EL (cell line): ENCODE measurements around the gene WDFY4.
"Not testable (repeated sequence)": the region's sequence is repeated elsewhere in the genome, so short reads cannot be mapped to it uniquely, and the experiment has no call there.

Source experiments
- DNase-seq: peaks from one replicate; pipeline ENCODE4 v3.0.0-alpha.2; 2016

WDFY4 gene

DNA sequence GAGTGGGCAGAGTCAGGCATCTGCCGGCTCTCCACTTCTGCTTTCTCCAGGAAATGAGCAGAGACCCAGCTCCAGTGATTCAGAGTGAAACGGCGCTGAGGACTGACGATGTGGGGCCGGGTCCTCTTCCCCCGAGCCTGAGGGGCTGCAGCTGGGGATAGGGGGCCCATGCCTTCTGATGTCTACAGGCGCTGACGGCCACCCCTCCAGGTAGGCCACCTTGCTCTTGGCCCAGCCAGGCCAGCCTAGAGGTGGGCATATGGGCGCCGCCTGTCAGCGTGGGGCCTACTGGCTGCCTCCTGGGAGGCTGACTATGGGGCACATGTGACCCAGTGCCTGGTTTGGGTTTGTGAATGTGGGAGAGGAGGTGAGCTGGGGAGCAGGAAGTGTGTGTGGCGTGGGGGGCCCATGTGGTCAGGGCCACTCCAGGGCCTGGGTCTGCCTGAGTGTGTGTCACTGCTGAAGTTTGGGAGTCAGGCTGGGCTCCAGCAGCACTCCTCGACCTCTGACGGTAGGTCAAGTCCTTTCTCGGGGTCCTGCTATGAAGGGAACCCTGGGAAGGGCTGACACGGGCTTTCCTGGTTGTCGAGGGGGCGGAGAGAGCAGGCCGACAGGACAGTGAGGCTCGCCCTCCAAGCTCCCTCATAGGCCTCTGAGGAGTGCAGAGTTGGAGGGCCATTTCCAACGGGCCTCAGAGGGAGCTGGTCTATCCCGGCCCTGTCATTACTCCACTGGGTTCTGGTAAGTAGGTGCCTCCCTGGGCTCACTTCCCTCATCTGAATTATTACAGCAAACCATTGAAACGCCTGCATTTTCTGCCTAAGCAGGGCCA, at the start of gene WDFY4:
TSS of gene WDFY4 (plus strand) at position 82 of the 832 bp plus-strand sequence. CDS start 24,860 bp downstream, outside the sequence.
- no peak for DNase-seq

DNA sequence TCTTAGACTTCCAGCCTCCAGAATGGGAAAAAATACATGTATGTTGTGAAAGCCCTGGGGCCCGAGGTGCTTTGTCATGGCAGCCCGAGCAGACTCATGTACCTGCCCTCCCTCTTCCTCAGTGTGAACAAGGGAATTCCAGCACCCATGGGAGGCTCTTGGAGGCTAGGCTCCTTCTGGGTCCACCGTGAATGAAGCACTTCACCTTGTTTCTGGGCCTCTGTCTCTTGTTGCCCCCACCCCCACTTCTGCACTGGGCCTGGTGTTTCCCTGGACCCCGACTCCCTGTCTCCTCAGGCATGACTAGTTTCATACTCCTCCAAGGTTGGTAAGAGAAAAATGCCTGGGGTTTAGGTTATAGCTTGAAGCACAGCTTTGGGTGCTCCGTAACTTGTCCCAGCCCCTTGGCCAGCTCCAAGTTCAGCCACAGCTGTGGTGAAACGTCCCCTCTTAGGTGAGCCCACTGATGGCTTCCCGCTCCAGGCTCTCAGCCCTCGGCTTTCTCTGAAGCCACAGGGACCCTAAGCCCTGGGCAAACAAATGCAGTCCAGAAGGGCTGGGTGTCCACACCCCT, 49.6 kb upstream of the WDFY4 start:
- DNase-seq = no peak

DNA sequence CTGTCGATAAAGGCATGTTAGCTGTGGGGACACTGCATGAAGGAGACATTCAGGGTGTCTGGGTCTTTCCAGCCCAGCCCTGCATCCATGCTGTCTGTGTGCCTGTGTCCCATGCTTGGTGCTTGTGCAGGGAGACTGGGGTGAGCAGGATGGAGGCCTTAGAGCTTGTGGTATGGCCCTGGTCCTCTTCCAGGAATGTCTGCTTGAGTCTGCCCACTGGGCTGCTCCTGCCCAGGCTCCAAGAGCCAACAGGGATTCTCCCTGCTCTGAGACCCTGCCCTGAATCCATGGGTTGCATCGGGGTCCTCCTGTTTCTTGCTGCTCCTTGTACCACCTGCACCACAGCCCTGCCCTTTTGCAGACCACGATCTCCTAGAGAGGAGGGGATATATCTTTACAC, 48.4 kb upstream of the WDFY4 start:
- DNase-seq = no peak

GRCh38 chr10:48636901-48637300, 47.8 kb upstream of the WDFY4 start:
- no peak for DNase-seq

DNA sequence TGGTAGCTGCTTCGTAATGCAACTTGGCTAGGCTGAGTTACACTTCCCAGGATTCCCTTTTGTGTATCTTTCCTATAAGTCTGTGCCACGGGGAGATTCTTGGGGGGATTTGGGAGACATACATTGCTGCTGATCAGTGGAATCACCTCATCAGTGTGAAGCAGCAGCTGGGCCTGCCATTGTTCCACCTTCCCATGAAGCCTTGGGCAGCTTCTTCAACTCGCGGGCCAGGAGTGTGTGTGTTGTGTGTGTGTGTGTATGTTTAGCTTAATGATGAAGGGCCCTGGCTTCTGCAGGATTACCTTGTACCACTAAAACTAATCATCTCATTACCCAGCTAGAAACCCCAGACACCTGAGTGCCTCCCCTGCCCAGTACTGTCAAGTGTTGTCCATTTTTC, 46.5 kb upstream of the WDFY4 start:
- no peak for DNase-seq

DNA sequence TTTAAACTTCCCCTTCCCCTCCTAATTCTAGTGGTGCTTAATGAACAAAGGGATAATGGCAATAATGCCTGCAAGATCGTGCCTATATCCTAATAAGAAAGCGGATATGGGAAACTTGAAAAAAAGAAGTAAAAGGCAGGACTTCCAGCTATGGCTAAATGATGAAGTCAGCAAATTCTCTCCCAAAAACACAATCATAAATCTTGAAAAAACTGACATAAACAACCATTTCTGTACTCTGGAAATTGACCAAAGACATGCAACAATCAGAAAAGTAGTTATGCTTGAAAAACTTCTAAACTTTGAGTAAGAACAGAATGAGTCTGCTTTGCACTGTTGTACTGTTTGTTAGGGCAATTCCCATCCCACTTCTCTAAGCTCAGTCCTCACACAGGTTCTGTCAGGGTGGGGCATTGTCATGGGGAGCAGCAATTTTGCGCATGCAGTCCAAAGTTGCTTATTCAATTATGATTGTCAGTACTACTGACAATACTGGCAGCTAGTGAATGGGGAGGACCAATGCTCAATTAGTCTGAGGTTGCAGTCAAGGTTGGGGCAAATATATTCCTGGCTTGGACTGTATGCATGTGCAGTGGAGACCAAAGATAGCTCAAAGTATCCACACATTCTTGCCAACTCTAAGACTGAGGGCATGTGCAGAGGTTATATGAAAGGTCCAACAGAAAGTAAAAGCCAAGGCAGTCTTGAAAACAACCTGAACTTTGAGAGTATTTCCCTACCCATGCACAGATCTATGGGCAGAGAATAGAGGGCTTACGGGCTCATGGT, 45.7 kb upstream of the WDFY4 start:
- DNase-seq = no peak

- no peak for DNase-seq
These were observed 45.0 kb upstream of the WDFY4 start for GRCh38 chr10:48639632-48640031.

- DNase-seq = no peak
These were observed 44.3 kb upstream of the WDFY4 start for GRCh38 chr10:48640326-48640725.

DNA sequence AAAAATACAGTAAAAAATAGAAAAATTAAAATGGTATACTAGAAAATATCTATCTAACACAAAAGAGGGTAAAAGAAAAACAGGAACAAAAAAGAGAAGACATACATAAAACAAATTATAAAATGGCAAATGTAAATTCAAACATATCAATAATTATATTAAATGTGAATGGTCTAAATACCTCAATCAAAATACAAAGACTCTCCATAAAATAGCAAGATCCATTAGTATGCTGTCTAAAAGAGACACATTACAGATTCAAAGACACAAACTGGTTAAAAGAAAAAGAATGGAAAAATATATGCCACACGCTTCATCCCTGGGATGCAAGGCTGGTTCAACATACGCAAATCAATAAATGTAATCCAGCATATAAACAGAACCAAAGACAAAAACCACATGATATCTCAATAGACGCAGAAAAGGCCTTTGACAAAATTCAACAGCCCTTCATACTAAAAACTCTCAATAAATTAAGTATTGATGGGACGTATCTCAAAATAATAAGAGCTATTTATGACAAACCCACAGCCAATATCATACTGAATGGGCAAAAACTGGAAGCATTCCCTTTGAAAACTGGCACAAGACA, 43.5 kb upstream of the WDFY4 start:
- not testable (repeated sequence) for DNase-seq

GRCh38 chr10:48645600-48645999, 39.1 kb upstream of the WDFY4 start:
- no peak for DNase-seq

DNA sequence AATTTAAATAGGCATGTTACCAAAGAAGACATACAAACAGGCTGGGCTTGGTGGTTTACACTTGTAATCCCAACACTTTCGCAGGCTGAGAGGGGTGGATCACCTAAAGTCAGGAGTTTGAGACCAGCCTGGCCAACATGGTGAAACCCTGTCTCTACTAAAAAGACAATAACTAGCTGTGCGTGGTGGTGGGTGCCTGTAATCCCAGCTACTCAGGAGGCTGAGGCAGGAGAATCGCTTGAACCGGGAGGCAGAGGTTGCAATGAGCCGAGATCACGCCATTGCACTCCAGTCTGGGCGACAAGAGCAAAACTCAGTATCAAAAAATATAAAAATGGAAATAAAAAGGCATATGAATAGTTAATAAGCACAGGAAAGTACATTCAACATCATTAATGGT, 37.6 kb upstream of the WDFY4 start:
- not testable (repeated sequence) for DNase-seq

- DNase-seq = no peak
These were observed 36.3 kb upstream of the WDFY4 start for GRCh38 chr10:48648172-48648942.

- DNase-seq = no peak
These were observed 35.2 kb upstream of the WDFY4 start for GRCh38 chr10:48649349-48649944.

DNA sequence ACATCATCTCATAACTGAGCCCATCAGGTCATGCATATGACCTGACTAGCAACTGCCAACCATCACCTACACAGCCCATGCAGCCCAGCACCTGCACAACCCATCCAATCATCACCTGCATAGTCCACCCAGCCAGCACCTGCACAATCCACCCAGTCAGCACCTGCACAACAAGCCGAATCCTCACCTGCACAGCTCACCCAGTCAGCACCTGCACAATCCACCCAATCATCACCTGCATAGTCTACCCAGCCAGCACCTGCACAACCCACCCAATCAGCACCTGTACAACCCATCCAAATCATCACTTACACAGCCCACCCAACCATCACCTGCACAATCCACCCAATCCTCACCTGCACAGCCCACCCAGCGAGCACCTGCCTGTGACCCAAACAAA, 33.4 kb upstream of the WDFY4 start:
- DNase-seq = no peak

DNA sequence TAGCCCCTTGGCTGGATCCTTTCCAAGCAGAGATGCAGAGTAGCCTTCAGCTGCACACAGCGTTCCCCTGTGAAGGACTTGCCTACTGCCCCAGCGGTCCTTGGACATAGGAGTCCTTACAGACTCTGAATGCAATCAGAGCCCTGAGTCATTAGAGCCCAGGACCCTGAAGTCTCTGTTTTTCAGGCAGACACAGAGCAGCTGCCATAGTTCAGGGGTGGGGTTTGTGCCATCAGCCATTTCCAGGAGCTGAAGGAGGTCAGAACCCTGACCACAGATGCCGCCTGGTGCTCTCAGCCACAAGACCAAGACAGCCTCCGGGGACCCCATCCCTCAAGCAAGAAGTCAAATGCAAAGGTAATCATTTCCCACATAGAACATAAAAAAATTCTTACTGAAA, 32.8 kb upstream of the WDFY4 start:
- DNase-seq = no peak

DNA sequence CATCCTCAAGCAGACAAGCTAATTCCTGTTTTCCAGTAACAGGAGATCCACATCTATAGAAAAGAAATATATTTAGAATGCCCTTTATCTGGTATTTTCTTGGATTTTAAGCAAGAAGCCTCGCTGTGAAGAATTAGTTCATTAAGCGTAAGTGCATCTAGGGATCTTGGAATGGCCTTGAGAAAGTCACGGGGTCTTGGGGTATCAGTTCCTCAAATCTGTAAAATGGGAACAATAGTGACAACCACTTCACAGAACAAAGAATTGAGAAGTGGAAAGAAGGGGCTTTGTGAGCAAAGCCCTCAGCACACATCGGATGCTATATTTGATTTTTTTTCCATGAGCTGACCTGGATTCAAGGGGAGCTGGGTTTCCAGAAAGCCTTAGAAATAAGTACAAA, 32.3 kb upstream of the WDFY4 start:
- DNase-seq = no peak

GRCh38 chr10:48653347-48653746, 31.3 kb upstream of the WDFY4 start:
- DNase-seq = no peak

- DNase-seq = no peak
These were observed 30.6 kb upstream of the WDFY4 start for GRCh38 chr10:48653944-48654698.

DNA sequence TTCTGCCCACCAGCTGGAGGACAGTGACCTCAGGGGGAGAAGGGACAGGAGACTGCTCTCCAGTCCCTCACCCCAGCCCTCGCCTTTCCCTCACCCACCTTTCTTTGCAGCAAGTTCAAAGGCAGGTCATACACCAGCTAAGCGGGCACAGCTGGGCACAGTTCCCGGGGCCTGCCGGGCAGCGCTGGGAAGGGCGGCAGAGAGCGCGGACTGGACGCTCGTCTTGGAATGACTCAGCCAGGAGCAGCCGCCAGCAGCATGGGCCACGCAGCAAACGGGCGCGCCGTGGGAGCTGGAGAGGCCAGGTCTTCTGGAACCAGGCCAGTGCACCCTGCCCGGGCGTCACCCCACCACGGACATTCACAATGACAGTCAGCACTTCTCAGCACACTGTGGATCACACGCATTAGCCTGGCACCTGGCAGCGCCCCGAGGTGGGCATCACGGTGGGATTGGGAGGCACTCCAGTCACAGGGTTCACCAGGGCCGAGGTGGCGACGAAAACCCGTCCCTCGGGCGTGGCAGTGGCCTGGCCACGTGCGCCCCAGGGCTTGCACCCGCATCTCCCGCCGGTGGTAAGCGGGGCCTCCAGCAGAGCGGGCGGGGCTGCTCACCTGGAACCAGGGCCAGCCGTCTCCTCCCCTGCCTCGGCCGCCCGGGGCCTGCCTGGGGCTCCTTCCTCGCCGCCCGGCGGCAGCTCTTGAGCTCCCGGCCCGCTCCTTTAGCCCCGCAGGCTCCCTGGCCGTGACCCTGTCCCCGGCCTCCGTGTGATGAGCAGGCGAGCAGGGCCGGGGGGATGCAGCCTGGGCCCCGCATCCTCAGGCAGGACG, 29.0 kb upstream of the WDFY4 start:
- peak; percentile 73 for DNase-seq

DNA sequence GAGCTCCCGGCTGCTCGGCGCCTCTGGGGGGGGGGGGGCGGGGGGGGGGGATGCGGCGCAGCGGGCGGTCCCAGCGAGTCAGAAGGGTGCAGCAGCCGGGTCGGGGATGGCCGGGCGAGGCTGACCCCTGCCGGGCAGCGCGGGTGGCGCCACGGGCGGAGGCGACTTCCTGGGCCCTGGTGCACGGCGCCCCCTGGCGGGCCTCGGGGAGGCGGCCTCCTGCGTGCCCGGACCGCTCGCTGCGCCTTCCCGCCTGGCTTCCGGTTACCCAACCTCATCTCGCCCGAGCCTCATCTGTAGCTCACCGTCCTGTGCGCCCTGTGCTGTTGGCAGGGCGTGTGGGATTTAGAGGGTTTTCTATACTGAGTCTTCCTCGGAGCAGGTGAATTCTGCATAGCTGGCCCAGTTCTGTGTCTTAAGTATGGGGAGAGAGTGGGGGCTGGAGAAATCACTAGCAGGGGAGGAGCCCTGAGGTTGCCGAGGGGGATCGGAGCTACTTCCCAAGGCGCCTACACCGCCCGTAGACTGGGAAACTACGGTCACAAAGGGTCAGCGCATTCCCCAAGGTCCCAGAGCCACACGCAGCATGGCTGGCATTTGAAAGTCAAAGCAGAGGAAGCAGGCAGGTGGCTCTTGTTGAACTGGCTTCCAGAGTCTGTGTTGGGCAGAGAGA, 28.3 kb upstream of the WDFY4 start:
- DNase-seq = peak; percentile 90
